Lower lobe of right lung (tissue), 2 donors: Measurements from ENCODE around the gene ZDHHC3. TPM values are rescaled to one million over a fixed set of nuclear protein-coding genes. Genes with fewer than 3 reads are reported as not detected.
A peak's percentile ranks its signal among the peaks of the same experiment; 100 is the strongest.

Experiments used
- ATAC-seq, 2 donors: fragments of 200-7000 bp; cut with Tn5 transposase; one replicate each; pipeline ENCODE4 v1.9.1; 2020 to 2022; ENCODE audit warnings: mild to moderate bottlenecking in 2 of 2, moderate library complexity in 2 of 2
- DNase-seq: peaks from one replicate; pipeline ENCODE4 v3.0.0-alpha.2; 2020
- H3K27ac ChIP-seq: fragments of 200-600 bp; one replicate; pipeline ENCODE4 v1.8.0; 2022
- H3K27me3 ChIP-seq: fragments of 200-600 bp; one replicate; pipeline ENCODE4 v1.8.0; 2022; ENCODE audit warnings: low read depth
- H3K36me3 ChIP-seq: fragments of 200-600 bp; one replicate; pipeline ENCODE4 v1.8.0; 2022; ENCODE audit warnings: mild to moderate bottlenecking
- H3K4me1 ChIP-seq: fragments of 200-600 bp; one replicate; pipeline ENCODE4 v1.8.0; 2022
- H3K4me3 ChIP-seq: fragments of 200-600 bp; one replicate; pipeline ENCODE4 v1.8.0; 2022; ENCODE audit warnings: mild to moderate bottlenecking
- H3K9me3 ChIP-seq: fragments of 200-600 bp; one replicate; pipeline ENCODE4 v1.8.0; 2022
- intact Hi-C: fragments of 100-400 bp; cut with DNase I; formaldehyde crosslinking; loops from one replicate; pipeline ENCODE4 v1.11.0; 2022
- total RNA-seq: library from RNA; stranded (reverse); fragmentation: NEBNext Ultra II Directional; extraction: Animal tissue kit (Norgen Biotek cat#: 25700); gene quantifications from one replicate; pipeline ENCODE4 v1.2.1, GENCODE V29; 2021
- TF ChIP-seq, protein P1 (sequence below): fragments of 200-600 bp; IDR thresholded peaks from one replicate; pipeline ENCODE4 v1.8.0; 2022; ENCODE audit warnings: antibody characterized with exemption, mild to moderate bottlenecking
- donor health status: DM: no; HTN: yes; CAD: no; lungs with severe emphysema.

ZDHHC3 gene
- total RNA-seq, 1 donor from 2014 or later, result 110 TPM

GRCh38 chr3:44887101-44887500, 88.9 kb downstream of the ZDHHC3 start:
- H3K27me3 ChIP-seq, result no peaks in the 10 kb centered on the region
- intact Hi-C loops, result no loop called here
- DNase-seq, result no peak
- no peak overlapping the region for H3K4me3 ChIP-seq
- no peak overlapping the region for H3K27ac ChIP-seq
- no peaks in the 10 kb centered on the region for H3K9me3 ChIP-seq
- no peak for ATAC-seq
- H3K36me3 ChIP-seq, result no peaks in the 10 kb centered on the region
- no peaks in the 10 kb centered on the region for H3K4me1 ChIP-seq
- TF ChIP-seq, protein P1, sequence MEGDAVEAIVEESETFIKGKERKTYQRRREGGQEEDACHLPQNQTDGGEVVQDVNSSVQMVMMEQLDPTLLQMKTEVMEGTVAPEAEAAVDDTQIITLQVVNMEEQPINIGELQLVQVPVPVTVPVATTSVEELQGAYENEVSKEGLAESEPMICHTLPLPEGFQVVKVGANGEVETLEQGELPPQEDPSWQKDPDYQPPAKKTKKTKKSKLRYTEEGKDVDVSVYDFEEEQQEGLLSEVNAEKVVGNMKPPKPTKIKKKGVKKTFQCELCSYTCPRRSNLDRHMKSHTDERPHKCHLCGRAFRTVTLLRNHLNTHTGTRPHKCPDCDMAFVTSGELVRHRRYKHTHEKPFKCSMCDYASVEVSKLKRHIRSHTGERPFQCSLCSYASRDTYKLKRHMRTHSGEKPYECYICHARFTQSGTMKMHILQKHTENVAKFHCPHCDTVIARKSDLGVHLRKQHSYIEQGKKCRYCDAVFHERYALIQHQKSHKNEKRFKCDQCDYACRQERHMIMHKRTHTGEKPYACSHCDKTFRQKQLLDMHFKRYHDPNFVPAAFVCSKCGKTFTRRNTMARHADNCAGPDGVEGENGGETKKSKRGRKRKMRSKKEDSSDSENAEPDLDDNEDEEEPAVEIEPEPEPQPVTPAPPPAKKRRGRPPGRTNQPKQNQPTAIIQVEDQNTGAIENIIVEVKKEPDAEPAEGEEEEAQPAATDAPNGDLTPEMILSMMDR, result no peak

DNA sequence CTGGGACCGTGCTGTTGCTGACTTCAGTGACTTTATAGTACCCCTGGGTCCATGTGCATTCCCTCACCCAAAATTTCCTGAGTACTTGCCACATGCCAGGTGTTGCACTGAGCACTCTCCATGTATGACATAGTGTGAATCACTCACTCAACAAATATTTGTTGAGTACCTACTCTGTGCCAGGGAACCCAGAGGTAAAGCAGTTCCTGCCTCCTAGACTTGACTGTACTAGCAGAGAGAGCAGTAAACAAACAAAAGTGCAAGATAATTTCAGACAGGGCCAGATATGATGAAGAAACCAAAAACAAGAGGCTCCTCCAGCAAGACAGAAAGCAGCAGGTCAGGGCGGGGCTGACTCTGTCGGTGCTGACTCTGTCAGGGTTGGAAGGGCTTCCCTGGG, 89.4 kb downstream of the ZDHHC3 start:
- DNase-seq (no peak), ATAC-seq (peak; percentile 31 to 42)
- Histone ChIP-seq H3K4me1 (no peaks in the 10 kb centered on the region), H3K27ac (no peak overlapping the region), H3K4me3 (no peak overlapping the region), H3K36me3 (no peaks in the 10 kb centered on the region), H3K27me3 (no peaks in the 10 kb centered on the region), H3K9me3 (no peaks in the 10 kb centered on the region)
- intact Hi-C loops, result no loop called here
- TF ChIP-seq, protein P1, result no peak

GRCh38 chr3:44885618-44886017, 90.4 kb downstream of the ZDHHC3 start:
- no peaks in the 10 kb centered on the region for H3K36me3 ChIP-seq
- DNase-seq, result no peak
- intact Hi-C loops, result no loop called here
- TF ChIP-seq, protein P1, result no peak
- H3K9me3 ChIP-seq, result no peaks in the 10 kb centered on the region
- no peaks in the 10 kb centered on the region for H3K4me1 ChIP-seq
- peak; percentile 45 to 54 for ATAC-seq
- H3K27ac ChIP-seq, result no peak overlapping the region
- H3K4me3 ChIP-seq, result no peak overlapping the region
- H3K27me3 ChIP-seq, result no peaks in the 10 kb centered on the region

DNA sequence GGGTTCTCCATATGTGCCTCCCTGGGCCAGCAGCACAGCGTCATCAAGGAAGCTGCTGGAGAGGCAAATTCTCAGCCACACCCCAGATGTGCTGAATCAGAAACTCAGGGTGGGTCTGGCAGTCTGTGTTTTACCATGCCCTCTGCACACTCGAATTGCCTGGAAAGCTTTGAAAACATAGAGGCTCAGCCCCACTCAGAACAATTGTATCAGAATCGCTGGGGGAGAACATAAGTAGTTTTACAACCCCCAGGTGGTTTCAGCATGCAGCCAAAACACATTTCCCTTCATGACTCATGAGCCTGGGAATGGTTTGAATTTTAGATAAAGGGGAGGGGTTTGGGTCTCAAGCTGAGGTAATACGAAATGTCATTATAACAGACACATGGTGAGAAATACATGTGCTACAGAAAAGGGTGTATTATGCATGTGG, 92.0 kb downstream of the ZDHHC3 start:
- Histone ChIP-seq H3K27ac (no peak overlapping the region), H3K9me3 (no peaks in the 10 kb centered on the region), H3K4me1 (no peaks in the 10 kb centered on the region), H3K27me3 (no peaks in the 10 kb centered on the region), H3K4me3 (no peak overlapping the region), H3K36me3 (no peaks in the 10 kb centered on the region)
- intact Hi-C loops, result no loop called here
- no peak for ATAC-seq
- TF ChIP-seq, protein P1, result no peak
- DNase-seq, result no peak

GRCh38 chr3:44883213-44883955, 92.6 kb downstream of the ZDHHC3 start:
- no peak for ATAC-seq
- Histone ChIP-seq H3K9me3 (no peaks in the 10 kb centered on the region), H3K27ac (no peak overlapping the region), H3K4me3 (no peak overlapping the region), H3K27me3 (no peaks in the 10 kb centered on the region), H3K36me3 (no peaks in the 10 kb centered on the region), H3K4me1 (no peaks in the 10 kb centered on the region)
- intact Hi-C loops, result no loop called here
- TF ChIP-seq, protein P1, result no peak
- DNase-seq, result no peak
